Testis (tissue), 3 donors: ENCODE measurements around the gene SND1. TPM values are rescaled to one million over a fixed set of nuclear protein-coding genes. Genes with fewer than 3 reads are reported as not detected.

Experiments used
- DNase-seq: peaks from one replicate; pipeline ENCODE4 v3.0.0-alpha.2; 2019
- H3K27ac ChIP-seq, 2 donors: fragments of 200-600 bp; sonication (generic); one replicate each; pipeline ENCODE4 v1.5.1; 2019
- H3K27me3 ChIP-seq: fragments of 200-600 bp; sonication (generic); one replicate; pipeline ENCODE4 v1.5.1; 2019
- H3K36me3 ChIP-seq: fragments of 200-600 bp; sonication (generic); one replicate; pipeline ENCODE4 v1.5.1; 2017; ENCODE audit warnings: low read depth; ENCODE audit errors: missing control alignments
- H3K4me1 ChIP-seq: fragments of 200-600 bp; sonication (generic); one replicate; pipeline ENCODE4 v1.5.1; 2019
- H3K4me3 ChIP-seq, 2 donors: fragments of 200-600 bp; sonication (generic); one replicate each; pipeline ENCODE4 v1.5.1; 2017 to 2019
- H3K9me3 ChIP-seq: fragments of 200-600 bp; sonication (generic); one replicate; pipeline ENCODE4 v1.5.1; 2017
- CTCF ChIP-seq, 3 experiments: fragments of 450-650 bp in 2 of 3; fragments of 200-600 bp in 1 of 3; sonication (generic) in 1 of 3; IDR thresholded peaks; one replicate each; pipeline ENCODE4 v1.5.1; 2016 to 2019; ENCODE audit warnings: antibody characterized with exemption in 3 of 3, mild to moderate bottlenecking in 2 of 3, moderate library complexity in 1 of 3
- POLR2A ChIP-seq: fragments of 450-650 bp; IDR thresholded peaks from one replicate; pipeline ENCODE4 v1.6.1; 2017; ENCODE audit warnings: antibody characterized with exemption, mild to moderate bottlenecking, moderate library complexity
- WGBS, 2 donors: methylation state at CpG; one replicate each; pipeline ENCODE4 v1.1.5; 2018; 5-methylcytosine and 5-hydroxymethylcytosine counted together
- intact Hi-C: fragments of 100-400 bp; cut with DNase I; formaldehyde crosslinking; loops from one replicate; pipeline ENCODE4 v1.15.1; 2023; ENCODE audit warnings: low total_unique reads
- polyA plus RNA-seq: library from polyadenylated mRNA; stranded (reverse); fragments of 350-450 nt; fragmentation: Illumina TruSeq; extraction: RNeasy Lipid Tissue Mini Kit (QIAGEN cat#74804); gene quantifications from one replicate; pipeline ENCODE4 v1.2.3, GENCODE V29; 2014; ENCODE audit warnings: low read depth, low replicate concordance; ENCODE audit not compliant: insufficient read depth
- total RNA-seq, 2 donors: library from RNA; depleted of rRNA; stranded (reverse); fragments of >200 nt; gene quantifications; one replicate each; pipeline ENCODE4 v1.2.3, GENCODE V29; 2016

SND1 gene
- total and polyA plus RNA-seq, 3 donors from 2014 or later: 132 to 207 (median 179) TPM

GRCh38 chr7:127892488-127893314 lies 240.7 kb downstream of the SND1 start:
- no peak for DNase-seq
- Histone ChIP-seq H3K36me3 (no peaks in the 10 kb centered on the region), H3K27ac (no peak overlapping the region), H3K27me3 (no peaks in the 10 kb centered on the region), H3K4me1 (peaks cover 8% of the 10 kb centered on the region), H3K4me3 (no peak overlapping the region), H3K9me3 (no peaks in the 10 kb centered on the region)
- 89% methylated on average over 9 of the region's 9 CpGs for WGBS, 2 donors
- intact Hi-C loops: no loop called here
- TF ChIP-seq CTCF (IDR thresholded peaks at IDR 0.05): no peak
- no peak for TF ChIP-seq POLR2A

- intact Hi-C loops: no loop called here
- no peaks in the 10 kb centered on the region for H3K36me3 ChIP-seq
- WGBS, 2 donors: 94 to 100% methylated on average over 1 of the region's 1 CpG
Measured at GRCh38 chr7:127893547-127893946, 241.6 kb downstream of the SND1 start.

GRCh38 chr7:127894588-127894987 lies 242.6 kb downstream of the SND1 start:
- Histone ChIP-seq H3K36me3 (no peaks in the 10 kb centered on the region), H3K4me1 (no peaks in the 10 kb centered on the region), H3K9me3 (no peaks in the 10 kb centered on the region), H3K4me3 (no peak overlapping the region), H3K27me3 (no peaks in the 10 kb centered on the region), H3K27ac (no peak overlapping the region)
- intact Hi-C loops: no loop called here
- no peak for DNase-seq
- WGBS, 2 donors: 78 to 85% methylated on average over 2 of the region's 2 CpGs
- TF ChIP-seq CTCF (IDR thresholded peaks at IDR 0.05) (no peak), POLR2A (no peak)

More at GRCh38 chr7:127893547-127893946, 241.6 kb downstream of the SND1 start:
- no peak for TF ChIP-seq CTCF (IDR thresholded peaks at IDR 0.05)
- no peak for TF ChIP-seq POLR2A
- Histone ChIP-seq H3K27me3 (no peaks in the 10 kb centered on the region), H3K27ac (no peak overlapping the region), H3K4me3 (no peak overlapping the region), H3K4me1 (no peaks in the 10 kb centered on the region), H3K9me3 (no peaks in the 10 kb centered on the region)
- DNase-seq: no peak

- H3K27ac ChIP-seq: no peak overlapping the region
- H3K36me3 ChIP-seq: no peaks in the 10 kb centered on the region
- H3K4me3 ChIP-seq: no peak overlapping the region
- TF ChIP-seq CTCF (IDR thresholded peaks at IDR 0.05): no peak
- TF ChIP-seq POLR2A: no peak
- DNase-seq: no peak
- intact Hi-C loops: no loop called here
- WGBS, 2 donors: 86 to 89% methylated on average over 7 of the region's 7 CpGs
- H3K27me3 ChIP-seq: no peaks in the 10 kb centered on the region
- H3K9me3 ChIP-seq: no peaks in the 10 kb centered on the region
- no peaks in the 10 kb centered on the region for H3K4me1 ChIP-seq
Measured at GRCh38 chr7:127895360-127895759, 243.4 kb downstream of the SND1 start.

- H3K36me3 ChIP-seq: no peaks in the 10 kb centered on the region
- no peak overlapping the region for H3K4me3 ChIP-seq
- no peak for TF ChIP-seq POLR2A
- TF ChIP-seq CTCF (IDR thresholded peaks at IDR 0.05): no peak
- no peaks in the 10 kb centered on the region for H3K4me1 ChIP-seq
- H3K9me3 ChIP-seq: no peaks in the 10 kb centered on the region
- H3K27me3 ChIP-seq: no peaks in the 10 kb centered on the region
- H3K27ac ChIP-seq: no peak overlapping the region
- intact Hi-C loops: no loop called here
- no peak for DNase-seq
- 80 to 85% methylated on average over 4 of the region's 4 CpGs for WGBS, 2 donors
Measured at GRCh38 chr7:127895814-127896280, 243.9 kb downstream of the SND1 start.
